ENCODE measurements around the gene CCDC13.

The CCDC13 gene

DNA sequence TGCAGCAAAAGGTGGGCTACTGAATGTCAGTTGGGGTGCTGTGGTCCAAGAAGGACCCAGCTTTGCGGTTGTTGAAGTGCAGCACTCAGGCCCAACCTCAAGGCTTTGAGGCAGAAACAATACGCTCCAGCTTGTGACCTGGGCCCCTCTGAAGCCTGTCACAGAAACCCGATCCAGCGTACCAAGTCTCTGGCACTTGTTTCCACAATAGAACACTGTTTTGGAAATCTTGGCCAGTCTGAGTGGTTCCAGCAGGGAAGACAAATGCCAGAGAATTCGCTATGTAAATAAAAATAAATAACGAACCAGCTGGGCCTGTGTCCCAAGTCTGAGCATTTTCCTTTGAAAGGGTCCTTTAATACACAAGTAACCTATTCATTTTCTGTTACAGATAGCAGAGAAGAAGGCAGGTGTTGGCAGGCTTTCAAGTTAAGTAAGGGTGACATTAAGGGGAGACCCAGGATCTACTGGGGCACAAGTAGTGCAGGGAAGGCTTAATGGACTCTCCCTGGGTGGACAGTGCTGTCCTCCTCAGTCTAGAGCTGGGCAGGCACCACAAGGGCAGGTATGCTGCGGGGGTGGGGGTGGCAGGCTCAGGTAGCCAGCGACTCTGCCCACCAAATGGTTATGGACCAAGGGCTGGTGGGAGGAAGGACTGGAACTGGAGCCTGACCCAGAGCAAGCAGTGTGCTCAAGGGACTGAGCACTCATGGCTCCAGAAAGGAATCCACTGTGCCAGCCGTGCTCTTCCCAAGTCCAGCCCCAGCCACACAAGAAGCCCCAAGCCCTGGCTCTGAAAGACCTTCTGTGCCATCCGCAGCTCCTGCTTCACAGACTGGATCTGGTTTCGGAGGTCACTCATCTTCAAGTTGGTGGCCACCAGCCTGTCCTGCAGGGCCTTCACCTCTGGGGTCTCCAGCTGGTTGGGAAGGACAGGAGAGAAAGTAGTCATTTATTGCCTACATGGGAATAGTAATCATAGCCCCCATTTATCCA is 26.3 kb downstream of the CCDC13 start:
- no peak overlapping the region for H3K27ac ChIP-seq (ENCODE audit: low read depth, low read length)
- no peaks in the 10 kb centered on the region for H3K27me3 ChIP-seq (ENCODE audit: control insufficient read depth in 5 of 5, insufficient read depth in 4 of 5, low read length in 5 of 5)
- H3K36me3 ChIP-seq (ENCODE audit: control insufficient read depth in 5 of 5, insufficient read depth in 5 of 5, low read length in 5 of 5) = no peaks in the 10 kb centered on the region
- no peaks in the 10 kb centered on the region for H3K9me3 ChIP-seq (ENCODE audit: control insufficient read depth in 5 of 5, low read length in 5 of 5)
- peaks cover 0 to 14% (median 5%) of the 10 kb centered on the region in 5 donors for H3K4me1 ChIP-seq (ENCODE audit: control insufficient read depth in 5 of 5, insufficient read depth in 5 of 5, low read length in 5 of 5)
- H3K9ac ChIP-seq (ENCODE audit: low read length in 5 of 5) = no peak overlapping the region
- no peak overlapping the region for H3K4me3 ChIP-seq (ENCODE audit: low read depth in 1 of 5, low read length in 5 of 5)

DNA sequence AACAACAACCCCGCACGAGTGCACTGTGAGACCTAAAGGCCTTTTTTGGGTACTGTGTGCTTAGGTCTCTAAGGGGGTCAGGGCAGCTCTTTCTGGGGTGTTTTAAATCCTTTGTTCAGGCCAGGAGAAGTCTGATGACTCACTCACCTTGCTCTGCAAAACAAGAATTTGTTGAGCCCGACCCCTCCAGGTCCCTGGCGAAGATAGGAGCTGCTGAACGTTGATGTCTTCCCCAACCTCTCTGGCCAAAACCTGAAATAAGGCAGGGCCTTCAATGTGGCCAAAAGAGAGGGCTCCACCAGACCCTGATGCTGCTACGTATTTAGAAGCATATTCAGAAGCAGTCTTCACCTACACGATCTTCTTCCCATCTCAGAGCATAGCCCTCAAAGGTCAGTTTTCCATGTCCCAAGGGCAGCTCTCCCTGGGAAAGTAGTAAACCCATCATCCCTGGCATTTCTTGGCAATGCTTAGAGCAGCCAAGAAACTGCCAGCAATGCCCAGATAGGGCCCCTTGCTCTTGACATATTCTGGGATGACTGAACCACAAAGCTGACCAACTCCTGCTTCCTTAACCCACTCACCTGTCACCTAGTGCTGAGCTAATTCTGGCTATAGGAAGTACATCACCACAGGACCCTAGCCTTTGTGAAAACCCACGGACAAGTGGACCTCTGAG is 27.1 kb downstream of the CCDC13 start:
- no peaks in the 10 kb centered on the region for H3K36me3 ChIP-seq (ENCODE audit: control insufficient read depth in 5 of 5, insufficient read depth in 5 of 5, low read length in 5 of 5)
- no peak overlapping the region for H3K27ac ChIP-seq (ENCODE audit: low read depth, low read length)
- peaks cover 0 to 14% (median 5%) of the 10 kb centered on the region in 5 donors for H3K4me1 ChIP-seq (ENCODE audit: control insufficient read depth in 5 of 5, insufficient read depth in 5 of 5, low read length in 5 of 5)
- no peaks in the 10 kb centered on the region for H3K27me3 ChIP-seq (ENCODE audit: control insufficient read depth in 5 of 5, insufficient read depth in 4 of 5, low read length in 5 of 5)
- H3K9ac ChIP-seq (ENCODE audit: low read length in 5 of 5) = no peak overlapping the region
- no peaks in the 10 kb centered on the region for H3K9me3 ChIP-seq (ENCODE audit: control insufficient read depth in 5 of 5, low read length in 5 of 5)
- H3K4me3 ChIP-seq (ENCODE audit: low read depth in 1 of 5, low read length in 5 of 5) = no peak overlapping the region

DNA sequence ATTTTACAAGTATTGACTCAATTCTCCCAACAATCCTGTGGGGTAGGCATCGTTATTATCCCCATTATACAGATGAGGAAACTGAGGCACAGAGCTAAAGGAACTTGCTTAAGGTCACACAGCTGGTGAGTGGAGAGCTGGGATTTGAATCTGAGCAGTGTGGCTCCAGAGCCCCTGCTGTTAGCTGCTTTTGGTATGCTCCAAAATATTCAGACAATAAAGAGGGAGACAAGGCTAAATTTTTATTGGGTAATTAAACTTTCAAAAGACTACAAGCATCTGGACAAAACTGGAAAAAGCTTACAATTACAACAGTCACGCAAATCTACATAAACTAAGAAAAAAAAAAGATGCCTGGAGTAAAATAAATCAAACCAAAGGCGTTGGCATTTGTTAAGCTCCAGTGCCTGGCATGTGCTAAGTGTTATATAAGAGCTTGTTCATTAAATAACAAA is 27.7 kb downstream of the CCDC13 start:
- no peaks in the 10 kb centered on the region for H3K36me3 ChIP-seq (ENCODE audit: control insufficient read depth in 5 of 5, insufficient read depth in 5 of 5, low read length in 5 of 5)
- no peaks in the 10 kb centered on the region for H3K9me3 ChIP-seq (ENCODE audit: control insufficient read depth in 5 of 5, low read length in 5 of 5)
- H3K4me3 ChIP-seq (ENCODE audit: low read depth in 1 of 5, low read length in 5 of 5) = no peak overlapping the region
- H3K9ac ChIP-seq (ENCODE audit: low read length in 5 of 5) = no peak overlapping the region
- H3K4me1 ChIP-seq (ENCODE audit: control insufficient read depth in 5 of 5, insufficient read depth in 5 of 5, low read length in 5 of 5) = peaks cover 0 to 14% (median 5%) of the 10 kb centered on the region in 5 donors
- no peaks in the 10 kb centered on the region for H3K27me3 ChIP-seq (ENCODE audit: control insufficient read depth in 5 of 5, insufficient read depth in 4 of 5, low read length in 5 of 5)
- no peak overlapping the region for H3K27ac ChIP-seq (ENCODE audit: low read depth, low read length)

DNA sequence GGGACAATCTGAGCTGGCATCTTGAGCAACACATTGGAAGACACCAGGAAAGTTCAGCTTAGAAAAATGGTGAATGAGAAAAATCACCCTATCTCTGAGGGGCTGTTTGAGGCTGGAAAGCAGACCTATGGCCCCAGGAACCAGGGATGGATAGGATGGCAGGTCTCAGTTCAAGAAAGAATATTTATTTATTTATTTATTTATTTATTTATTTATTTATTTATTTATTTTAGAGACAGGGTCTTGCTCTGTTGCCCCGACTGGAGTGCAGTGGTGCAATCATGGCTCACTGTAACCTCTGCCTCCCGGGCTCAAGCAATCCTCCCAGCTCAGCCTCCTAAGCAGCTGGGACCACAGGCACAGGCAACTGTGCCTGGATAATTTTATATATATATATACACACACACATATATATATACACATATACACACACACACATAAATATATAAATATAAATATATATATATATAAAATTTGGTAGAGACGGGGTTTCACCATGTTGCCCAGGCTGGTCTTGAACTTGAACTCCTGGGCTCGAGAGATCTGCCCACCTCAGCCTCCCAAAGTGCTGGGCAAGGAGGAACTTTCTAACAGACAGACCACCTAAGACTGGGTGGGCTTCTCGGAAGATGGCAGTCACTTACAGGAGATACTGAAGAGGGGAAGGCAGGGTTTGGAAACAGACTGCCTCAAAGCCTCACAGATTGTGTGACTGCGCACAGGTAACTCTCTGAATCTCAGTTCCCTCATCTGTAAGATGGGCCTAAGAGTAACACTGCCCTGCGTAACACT is 29.7 kb downstream of the CCDC13 start:
- Histone ChIP-seq H3K4me3 (ENCODE audit: low read depth in 1 of 5, low read length in 5 of 5) (no peak overlapping the region), H3K36me3 (ENCODE audit: control insufficient read depth in 5 of 5, insufficient read depth in 5 of 5, low read length in 5 of 5) (no peaks in the 10 kb centered on the region), H3K27me3 (ENCODE audit: control insufficient read depth in 5 of 5, insufficient read depth in 4 of 5, low read length in 5 of 5) (no peaks in the 10 kb centered on the region), H3K4me1 (ENCODE audit: control insufficient read depth in 5 of 5, insufficient read depth in 5 of 5, low read length in 5 of 5) (peaks cover 1 to 14% (median 5%) of the 10 kb centered on the region in 5 donors), H3K9ac (ENCODE audit: low read length in 5 of 5) (no peak overlapping the region), H3K27ac (ENCODE audit: low read depth, low read length) (no peak overlapping the region), H3K9me3 (ENCODE audit: control insufficient read depth in 5 of 5, low read length in 5 of 5) (no peaks in the 10 kb centered on the region)

DNA sequence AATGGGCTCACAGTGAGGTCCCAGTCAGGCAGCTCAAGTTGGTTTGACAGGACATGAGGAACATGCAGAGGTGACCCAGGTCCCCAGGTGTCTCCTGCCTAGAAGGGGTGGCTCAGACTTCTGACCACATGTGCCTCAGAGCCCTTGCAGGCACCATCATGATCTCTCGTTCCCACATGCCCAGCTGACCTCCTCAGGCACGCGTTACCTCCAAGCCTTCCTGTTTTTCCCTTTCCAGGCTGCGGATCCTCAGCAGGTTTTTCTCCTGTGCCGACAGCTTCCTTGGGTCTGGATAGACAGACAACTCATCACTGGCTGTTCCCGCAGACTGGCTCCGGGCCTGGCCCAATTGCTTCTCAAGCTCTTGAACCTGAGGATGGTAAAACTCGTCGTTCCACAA is 30.4 kb downstream of the CCDC13 start:
- Histone ChIP-seq H3K4me3 (ENCODE audit: low read depth in 1 of 5, low read length in 5 of 5) (no peak overlapping the region), H3K36me3 (ENCODE audit: control insufficient read depth in 5 of 5, insufficient read depth in 5 of 5, low read length in 5 of 5) (no peaks in the 10 kb centered on the region), H3K27me3 (ENCODE audit: control insufficient read depth in 5 of 5, insufficient read depth in 4 of 5, low read length in 5 of 5) (no peaks in the 10 kb centered on the region), H3K9ac (ENCODE audit: low read length in 5 of 5) (no peak overlapping the region), H3K4me1 (ENCODE audit: control insufficient read depth in 5 of 5, insufficient read depth in 5 of 5, low read length in 5 of 5) (peaks cover 1 to 14% (median 5%) of the 10 kb centered on the region in 5 donors), H3K27ac (ENCODE audit: low read depth, low read length) (no peak overlapping the region), H3K9me3 (ENCODE audit: control insufficient read depth in 5 of 5, low read length in 5 of 5) (no peaks in the 10 kb centered on the region)

- peaks cover 1 to 14% (median 5%) of the 10 kb centered on the region in 5 donors for H3K4me1 ChIP-seq (ENCODE audit: control insufficient read depth in 5 of 5, insufficient read depth in 5 of 5, low read length in 5 of 5)
- no peak overlapping the region for H3K4me3 ChIP-seq (ENCODE audit: low read depth in 1 of 5, low read length in 5 of 5)
- H3K9ac ChIP-seq (ENCODE audit: low read length in 5 of 5) = no peak overlapping the region
- H3K36me3 ChIP-seq (ENCODE audit: control insufficient read depth in 5 of 5, insufficient read depth in 5 of 5, low read length in 5 of 5) = no peaks in the 10 kb centered on the region
- H3K27ac ChIP-seq (ENCODE audit: low read depth, low read length) = no peak overlapping the region
- H3K27me3 ChIP-seq (ENCODE audit: control insufficient read depth in 5 of 5, insufficient read depth in 4 of 5, low read length in 5 of 5) = no peaks in the 10 kb centered on the region
- no peaks in the 10 kb centered on the region for H3K9me3 ChIP-seq (ENCODE audit: control insufficient read depth in 5 of 5, low read length in 5 of 5)
These were observed 30.8 kb downstream of the CCDC13 start for GRCh38 chr3:42742259-42742658.

GRCh38 chr3:42741796-42742195 is 31.3 kb downstream of the CCDC13 start:
- Histone ChIP-seq H3K9ac (ENCODE audit: low read length in 5 of 5) (no peak overlapping the region), H3K36me3 (ENCODE audit: control insufficient read depth in 5 of 5, insufficient read depth in 5 of 5, low read length in 5 of 5) (no peaks in the 10 kb centered on the region), H3K9me3 (ENCODE audit: control insufficient read depth in 5 of 5, low read length in 5 of 5) (no peaks in the 10 kb centered on the region), H3K27me3 (ENCODE audit: control insufficient read depth in 5 of 5, insufficient read depth in 4 of 5, low read length in 5 of 5) (no peaks in the 10 kb centered on the region), H3K4me3 (ENCODE audit: low read depth in 1 of 5, low read length in 5 of 5) (no peak overlapping the region), H3K4me1 (ENCODE audit: control insufficient read depth in 5 of 5, insufficient read depth in 5 of 5, low read length in 5 of 5) (peaks cover 1 to 14% (median 5%) of the 10 kb centered on the region in 5 donors), H3K27ac (ENCODE audit: low read depth, low read length) (no peak overlapping the region)

GRCh38 chr3:42739401-42740158 is 33.5 kb downstream of the CCDC13 start:
- Histone ChIP-seq H3K27me3 (ENCODE audit: control insufficient read depth in 5 of 5, insufficient read depth in 4 of 5, low read length in 5 of 5) (no peaks in the 10 kb centered on the region), H3K9me3 (ENCODE audit: control insufficient read depth in 5 of 5, low read length in 5 of 5) (no peaks in the 10 kb centered on the region), H3K27ac (ENCODE audit: low read depth, low read length) (no peak overlapping the region), H3K9ac (ENCODE audit: low read length in 5 of 5) (no peak overlapping the region), H3K4me3 (ENCODE audit: low read depth in 1 of 5, low read length in 5 of 5) (no peak overlapping the region), H3K36me3 (ENCODE audit: control insufficient read depth in 5 of 5, insufficient read depth in 5 of 5, low read length in 5 of 5) (no peaks in the 10 kb centered on the region), H3K4me1 (ENCODE audit: control insufficient read depth in 5 of 5, insufficient read depth in 5 of 5, low read length in 5 of 5) (peaks cover 0 to 2% (median under 1%) of the 10 kb centered on the region in 5 donors)

DNA sequence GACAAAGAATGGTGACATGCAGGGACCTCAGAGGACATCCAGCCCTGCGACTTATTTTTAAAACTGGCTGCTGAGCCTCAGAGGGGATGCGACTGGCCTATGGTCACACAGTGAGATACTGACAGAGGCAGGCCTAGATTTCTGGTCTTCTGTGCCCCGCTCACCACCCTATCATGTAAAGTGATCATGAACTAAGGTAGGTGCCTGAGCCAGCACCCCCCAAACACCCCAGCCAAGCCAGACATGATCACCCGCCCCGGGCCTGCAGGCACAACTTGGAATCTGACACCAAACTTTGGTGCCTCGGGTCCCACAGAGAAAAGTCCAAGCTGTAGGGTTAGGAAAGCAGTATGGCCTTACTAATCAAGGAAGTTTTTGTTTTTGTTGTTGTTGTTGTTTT is 36.5 kb downstream of the CCDC13 start:
- Histone ChIP-seq H3K4me3 (ENCODE audit: low read depth in 1 of 5, low read length in 5 of 5) (no peak overlapping the region), H3K27me3 (ENCODE audit: control insufficient read depth in 5 of 5, insufficient read depth in 4 of 5, low read length in 5 of 5) (no peaks in the 10 kb centered on the region), H3K4me1 (ENCODE audit: control insufficient read depth in 5 of 5, insufficient read depth in 5 of 5, low read length in 5 of 5) (peaks cover 0 to 1% (median 0%) of the 10 kb centered on the region in 5 donors), H3K36me3 (ENCODE audit: control insufficient read depth in 5 of 5, insufficient read depth in 5 of 5, low read length in 5 of 5) (no peaks in the 10 kb centered on the region), H3K9me3 (ENCODE audit: control insufficient read depth in 5 of 5, low read length in 5 of 5) (no peaks in the 10 kb centered on the region), H3K27ac (ENCODE audit: low read depth, low read length) (no peak overlapping the region), H3K9ac (ENCODE audit: low read length in 5 of 5) (no peak overlapping the region)
